ENCODE data around the gene KRABD2.
A peak's percentile ranks its signal among the peaks of the same experiment; 100 is the strongest.
"Not testable (repeated sequence)": the region's sequence is repeated elsewhere in the genome, so short reads cannot be mapped to it uniquely, and the experiment has no call there.

Gene KRABD2

GRCh38 chr17:8392674-8393469 is 16.4 kb upstream of the KRABD2 start:
- no peak for DNase-seq (ENCODE audit: extremely low read depth in 1 of 2, low read depth in 1 of 2)

- no peak for DNase-seq (ENCODE audit: extremely low read depth in 1 of 2, low read depth in 1 of 2)
These were observed 15.8 kb upstream of the KRABD2 start for GRCh38 chr17:8392274-8392673.

DNA sequence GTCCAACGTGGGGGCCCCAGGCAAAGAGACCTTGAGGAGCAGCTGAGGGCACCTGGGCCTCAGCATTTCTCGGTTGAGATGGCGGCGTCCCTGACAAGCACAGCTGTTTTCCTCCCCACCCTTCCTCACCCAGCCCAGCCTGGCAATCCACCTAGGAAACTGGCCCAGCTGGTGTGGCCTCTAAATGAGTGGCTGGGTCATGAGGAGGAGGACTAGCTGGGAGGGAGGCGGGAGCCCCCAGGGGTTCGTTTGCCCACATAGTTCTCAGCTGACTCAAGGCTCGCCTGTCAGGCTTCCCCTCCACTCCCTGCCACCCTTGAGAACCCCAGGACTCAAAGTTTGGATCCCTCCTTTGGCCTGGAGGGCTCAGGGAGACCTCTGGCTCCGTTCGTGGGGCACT is 15.2 kb upstream of the KRABD2 start:
- no peak for DNase-seq (ENCODE audit: extremely low read depth in 1 of 2, low read depth in 1 of 2)

DNA sequence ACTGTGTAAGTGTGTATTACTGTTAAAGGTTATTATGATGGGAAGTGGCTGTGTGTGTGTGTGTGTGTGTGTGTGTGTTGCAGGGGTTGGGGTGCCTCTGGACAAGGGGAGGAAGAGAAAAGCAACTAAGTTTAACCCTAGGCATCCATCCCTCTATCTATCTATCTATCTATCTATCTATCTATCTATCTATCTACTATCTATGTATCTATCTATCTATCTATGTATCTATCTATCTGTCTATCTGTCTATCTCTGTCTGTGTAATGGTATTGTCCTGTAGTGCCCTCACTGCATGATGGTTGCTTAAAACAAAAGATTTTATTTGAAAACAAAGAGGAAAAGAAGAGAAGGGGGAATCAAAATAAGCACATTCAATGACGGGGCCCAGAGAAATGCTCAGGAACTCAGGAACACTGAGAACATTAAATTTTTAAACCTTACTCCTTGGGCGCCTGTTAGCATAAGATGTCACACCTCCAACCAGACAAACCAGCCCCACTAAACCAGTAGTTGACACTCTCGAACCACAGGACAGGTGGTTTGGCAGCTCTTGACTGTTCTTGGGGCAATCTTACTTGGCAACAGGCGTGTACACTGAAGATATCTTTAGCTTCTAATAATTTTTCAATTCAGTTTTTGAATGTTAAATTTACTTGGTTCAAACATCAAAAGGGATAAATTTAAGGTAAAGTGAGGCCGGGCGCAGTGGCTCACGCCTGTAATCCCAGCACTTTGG is 11.6 kb upstream of the KRABD2 start:
- no peak for DNase-seq (ENCODE audit: extremely low read depth in 1 of 2, low read depth in 1 of 2)

- no peak for DNase-seq (ENCODE audit: extremely low read depth in 1 of 2, low read depth in 1 of 2)
These were observed 10.3 kb upstream of the KRABD2 start for GRCh38 chr17:8386841-8387240.

- DNase-seq (ENCODE audit: extremely low read depth in 1 of 2, low read depth in 1 of 2) = no peak
These were observed 8.4 kb upstream of the KRABD2 start for GRCh38 chr17:8384801-8385378.

- DNase-seq (ENCODE audit: extremely low read depth in 1 of 2, low read depth in 1 of 2) = peak; percentile 80 to 86
These were observed 6.8 kb upstream of the KRABD2 start, which contains the start of gene RPL26 for GRCh38 chr17:8383143-8383822. RPL26 (minus strand) TSS chr17:8383193; CDS start chr17:8382310, 883 bp downstream.

- no peak for DNase-seq (ENCODE audit: extremely low read depth in 1 of 2, low read depth in 1 of 2)
These were observed 6.3 kb upstream of the KRABD2 start for GRCh38 chr17:8382880-8383142.

GRCh38 chr17:8382052-8382879 is 5.8 kb upstream of the KRABD2 start:
- DNase-seq (ENCODE audit: extremely low read depth in 1 of 2, low read depth in 1 of 2) = no peak

DNA sequence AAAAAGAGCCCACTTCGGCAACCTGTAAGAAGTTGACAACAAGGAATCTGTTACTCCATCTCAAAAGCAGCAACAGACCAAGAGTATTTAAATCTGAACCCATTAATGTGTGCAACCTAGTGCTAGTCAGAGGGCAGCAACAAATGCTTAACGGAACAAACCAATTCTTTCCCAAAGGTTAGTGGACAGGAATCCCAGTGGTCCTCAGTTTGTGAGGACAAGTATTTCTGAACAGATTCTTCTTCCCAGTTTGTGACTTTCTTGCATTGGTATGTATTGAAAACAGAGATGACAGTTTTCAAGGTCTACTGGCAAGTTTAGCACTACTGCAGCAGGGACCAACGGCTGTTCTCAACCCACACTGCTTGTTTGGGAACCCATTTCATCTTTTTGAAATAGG is 3.5 kb upstream of the KRABD2 start:
- no peak for DNase-seq (ENCODE audit: extremely low read depth in 1 of 2, low read depth in 1 of 2)

- DNase-seq (ENCODE audit: extremely low read depth in 1 of 2, low read depth in 1 of 2) = not testable (repeated sequence)
These were observed 1.6 kb upstream of the KRABD2 start for GRCh38 chr17:8378117-8378516.

GRCh38 chr17:8377422-8377821 is 918 bp upstream of the KRABD2 start:
- no peak for DNase-seq (ENCODE audit: extremely low read depth in 1 of 2, low read depth in 1 of 2)

GRCh38 chr17:8375738-8376259 is 705 bp downstream of the KRABD2 start:
- DNase-seq (ENCODE audit: extremely low read depth in 1 of 2, low read depth in 1 of 2) = no peak

DNA sequence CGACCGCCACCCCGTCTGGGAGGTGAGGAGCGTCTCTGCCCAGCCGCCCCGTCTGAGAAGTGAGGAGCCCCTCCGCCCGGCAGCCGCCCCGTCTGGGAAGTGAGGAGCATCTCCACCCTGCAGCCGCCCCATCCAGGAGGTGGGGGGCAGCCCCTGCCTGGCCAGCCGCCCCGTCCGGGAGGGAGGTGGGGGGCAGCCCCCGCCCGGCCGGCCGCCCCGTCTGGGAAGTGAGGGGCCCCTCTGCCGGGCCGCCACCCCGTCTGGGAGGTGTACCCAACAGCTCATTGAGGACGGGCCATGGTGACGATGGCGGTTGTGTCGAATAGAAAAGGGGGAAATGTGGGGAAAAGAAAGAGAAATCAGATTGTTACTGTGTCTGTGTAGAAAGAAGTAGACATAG is 2.6 kb downstream of the KRABD2 start:
- DNase-seq (ENCODE audit: extremely low read depth in 1 of 2, low read depth in 1 of 2) = not testable (repeated sequence)

GRCh38 chr17:8372422-8372821 is 4.1 kb downstream of the KRABD2 start:
- no peak for DNase-seq (ENCODE audit: extremely low read depth in 1 of 2, low read depth in 1 of 2)

GRCh38 chr17:8371786-8372185 is 4.7 kb downstream of the KRABD2 start:
- no peak for DNase-seq (ENCODE audit: extremely low read depth in 1 of 2, low read depth in 1 of 2)

- DNase-seq (ENCODE audit: extremely low read depth in 1 of 2, low read depth in 1 of 2) = no peak
These were observed 6.6 kb downstream of the KRABD2 start for GRCh38 chr17:8369944-8370343.

DNA sequence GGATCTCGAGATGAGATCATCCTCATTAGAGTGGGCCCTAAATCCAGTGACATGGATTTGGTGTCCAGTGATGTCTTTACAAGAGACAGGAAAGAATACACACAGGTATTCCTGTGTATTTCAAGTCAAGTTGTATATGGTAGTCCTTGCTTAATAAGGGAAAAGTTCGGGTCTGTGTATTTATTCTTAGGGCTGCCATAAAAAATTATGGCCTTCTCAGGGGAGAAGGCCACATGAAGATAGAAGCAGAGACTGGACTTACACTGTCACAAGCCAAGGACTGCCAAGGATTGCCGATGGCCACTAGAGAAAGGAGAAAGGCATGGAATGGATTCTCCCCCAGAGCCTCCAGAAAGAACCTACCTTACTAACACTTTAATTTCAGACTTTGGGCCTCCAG is 8.3 kb downstream of the KRABD2 start:
- no peak for DNase-seq (ENCODE audit: extremely low read depth in 1 of 2, low read depth in 1 of 2)

DNA sequence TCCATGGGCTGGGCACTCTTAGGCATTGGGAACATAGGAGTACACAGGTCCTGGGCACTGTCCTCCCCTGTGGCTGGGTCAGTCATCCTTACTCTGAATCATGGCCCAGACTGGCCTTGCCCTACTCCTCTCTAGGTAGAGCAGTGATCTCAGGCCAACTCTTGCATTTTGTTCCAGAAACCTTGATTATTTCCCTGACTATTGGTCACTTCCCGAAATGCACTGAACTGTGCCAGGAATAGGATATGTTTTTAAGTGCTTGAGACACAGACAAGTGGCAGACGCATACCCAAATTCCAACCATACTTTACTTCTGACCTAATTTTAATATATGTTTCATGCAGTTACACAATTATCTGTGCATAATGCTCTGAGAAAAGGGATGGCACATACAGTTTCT is 10.3 kb downstream of the KRABD2 start:
- DNase-seq (ENCODE audit: extremely low read depth in 1 of 2, low read depth in 1 of 2) = no peak

DNA sequence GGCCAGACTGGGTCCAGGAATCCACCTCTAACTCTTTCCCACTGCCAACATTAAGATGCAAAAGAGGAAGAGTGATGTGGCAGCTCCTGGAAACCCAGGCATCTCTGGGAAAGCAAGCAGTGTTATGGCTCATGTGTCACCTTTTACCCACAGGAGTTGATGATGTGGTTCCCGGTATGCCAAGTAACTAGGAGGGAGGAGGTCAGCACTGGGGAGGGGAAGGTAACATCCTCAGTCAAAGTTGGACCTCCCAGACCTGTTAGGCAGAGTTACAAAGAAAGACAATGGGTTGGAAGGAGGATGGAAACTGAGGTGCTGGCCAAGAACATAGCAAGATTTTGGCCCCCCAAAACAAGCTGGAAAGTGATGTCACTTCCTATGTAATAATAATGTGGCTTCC is 11.4 kb downstream of the KRABD2 start:
- DNase-seq (ENCODE audit: extremely low read depth in 1 of 2, low read depth in 1 of 2) = no peak

All from activated CD8-positive, alpha-beta memory T cell treated with anti-CD3 and anti-CD28 coated beads for 1 hour (primary cell).